HEK293 (cell line): ENCODE data around the gene ZBTB48.

Experiments used
- ATF2 ChIP-seq: fragments of 450-650 bp; formaldehyde crosslinking; IDR thresholded peaks from 2 replicates; pipeline ENCODE4 v1.5.1; 2016; ENCODE audit warnings: missing biosample characterization, missing genetic modification characterization, low read depth
- TRIM28 ChIP-seq: IDR thresholded peaks from 2 replicates; pipeline ENCODE4 v1.6.1; 2011; ENCODE audit warnings: low read length, control low read depth, borderline replicate concordance
- ZBTB11 ChIP-seq: fragments of 450-650 bp; formaldehyde crosslinking; conservative IDR thresholded peaks from 2 replicates; pipeline ENCODE4 v1.5.1; 2016; ENCODE audit warnings: low read depth, missing biosample characterization, missing genetic modification characterization
- ZFP37 ChIP-seq: fragments of 450-650 bp; formaldehyde crosslinking; IDR thresholded peaks from 2 replicates; pipeline ENCODE4 v1.5.1; 2016; ENCODE audit warnings: missing biosample characterization, missing genetic modification characterization
- ZNF10 ChIP-seq: fragments of 450-650 bp; formaldehyde crosslinking; IDR thresholded peaks from 2 replicates; pipeline ENCODE4 v1.5.1; 2017; ENCODE audit warnings: missing biosample characterization, missing genetic modification characterization
- ZNF114 ChIP-seq: fragments of 450-650 bp; formaldehyde crosslinking; IDR thresholded peaks from 2 replicates; pipeline ENCODE4 v1.5.0; 2017; ENCODE audit warnings: missing biosample characterization, missing genetic modification characterization
- ZNF140 ChIP-seq: fragments of 450-650 bp; formaldehyde crosslinking; IDR thresholded peaks from 2 replicates; pipeline ENCODE4 v1.5.1; 2016; ENCODE audit warnings: missing biosample characterization, missing genetic modification characterization
- ZNF211 ChIP-seq: fragments of 450-650 bp; formaldehyde crosslinking; IDR thresholded peaks from 2 replicates; pipeline ENCODE4 v1.5.1; 2016; ENCODE audit warnings: low read depth, missing biosample characterization, missing genetic modification characterization
- ZNF214 ChIP-seq: fragments of 450-650 bp; formaldehyde crosslinking; IDR thresholded peaks from 2 replicates; pipeline ENCODE4 v1.5.1; 2017; ENCODE audit warnings: missing biosample characterization, mild to moderate bottlenecking, missing genetic modification characterization, borderline replicate concordance
- ZNF398 ChIP-seq: fragments of 450-650 bp; formaldehyde crosslinking; IDR thresholded peaks from 2 replicates; pipeline ENCODE4 v1.5.1; 2017; ENCODE audit warnings: missing biosample characterization, missing genetic modification characterization
- ZNF404 ChIP-seq: fragments of 450-650 bp; formaldehyde crosslinking; IDR thresholded peaks from 2 replicates; pipeline ENCODE4 v1.5.1; 2017; ENCODE audit warnings: missing biosample characterization, missing genetic modification characterization
- ZNF416 ChIP-seq: fragments of 450-650 bp; formaldehyde crosslinking; IDR thresholded peaks from 2 replicates; pipeline ENCODE4 v1.5.1; 2016; ENCODE audit warnings: missing biosample characterization, missing genetic modification characterization
- ZNF423 ChIP-seq: fragments of 450-650 bp; formaldehyde crosslinking; IDR thresholded peaks from 2 replicates; pipeline ENCODE4 v1.5.1; 2016; ENCODE audit warnings: missing biosample characterization, missing genetic modification characterization
- ZNF48 ChIP-seq: fragments of 450-650 bp; formaldehyde crosslinking; IDR thresholded peaks from 2 replicates; pipeline ENCODE4 v1.5.1; 2016; ENCODE audit warnings: missing biosample characterization, missing genetic modification characterization
- ZNF518A ChIP-seq: fragments of 450-650 bp; formaldehyde crosslinking; conservative IDR thresholded peaks from 2 replicates; pipeline ENCODE4 v1.5.1; 2016; ENCODE audit warnings: low read depth, missing biosample characterization, missing genetic modification characterization
- ZNF521 ChIP-seq: fragments of 450-650 bp; formaldehyde crosslinking; IDR thresholded peaks from 2 replicates; pipeline ENCODE4 v1.5.1; 2017; ENCODE audit warnings: missing biosample characterization, mild to moderate bottlenecking, missing genetic modification characterization
- ZNF610 ChIP-seq: fragments of 450-650 bp; formaldehyde crosslinking; IDR thresholded peaks from 2 replicates; pipeline ENCODE4 v1.5.1; 2016; ENCODE audit warnings: missing biosample characterization, missing genetic modification characterization, borderline replicate concordance
- ZNF629 ChIP-seq: fragments of 450-650 bp; formaldehyde crosslinking; IDR thresholded peaks from 2 replicates; pipeline ENCODE4 v1.5.1; 2017; ENCODE audit warnings: missing biosample characterization, missing genetic modification characterization
- ZNF639 ChIP-seq: fragments of 450-650 bp; formaldehyde crosslinking; IDR thresholded peaks from 2 replicates; pipeline ENCODE4 v1.5.1; 2016; ENCODE audit warnings: missing biosample characterization, missing genetic modification characterization
- ZNF658 ChIP-seq: fragments of 450-650 bp; formaldehyde crosslinking; IDR thresholded peaks from 2 replicates; pipeline ENCODE4; 2016; ENCODE audit warnings: missing biosample characterization, missing genetic modification characterization
- ZNF776 ChIP-seq: fragments of 450-650 bp; formaldehyde crosslinking; IDR thresholded peaks from 2 replicates; pipeline ENCODE4 v1.5.0; 2017; ENCODE audit warnings: missing biosample characterization, missing genetic modification characterization, borderline replicate concordance
- ZSCAN18 ChIP-seq: fragments of 450-650 bp; formaldehyde crosslinking; IDR thresholded peaks from 2 replicates; pipeline ENCODE4 v1.5.1; 2016; ENCODE audit warnings: missing biosample characterization, missing genetic modification characterization
- ZSCAN5A ChIP-seq: fragments of 450-650 bp; formaldehyde crosslinking; IDR thresholded peaks from 2 replicates; pipeline ENCODE4 v1.5.1; 2016; ENCODE audit warnings: missing biosample characterization, missing genetic modification characterization

ZBTB48 gene

GRCh38 chr1:6601923-6602668 is 22.3 kb downstream of the ZBTB48 start (continued):
- TF ChIP-seq ZNF398 (tag by site-specific recombination) (no peak), ZNF658 (tag by site-specific recombination) (no peak), ZNF10 (peak; percentile 60; the same call in 1 of the 2 replicates), ATF2 (tag by site-specific recombination) (no peak), ZNF416 (tag by site-specific recombination) (no peak), ZNF776 (tag by site-specific recombination) (no peak), ZNF114 (tag by site-specific recombination) (no peak), TRIM28 (peak; percentile 51; the same call in 1 of the 2 replicates), ZNF521 (tag by site-specific recombination) (no peak), ZNF639 (tag by site-specific recombination) (no peak), ZNF48 (tag by site-specific recombination) (no peak), ZNF610 (tag by site-specific recombination) (no peak), ZNF423 (tag by site-specific recombination) (no peak), ZNF404 (tag by site-specific recombination) (no peak), ZFP37 (0 out of 2 replicates have a peak, but pooled peaks have one; percentile 22), ZNF518A (tag by site-specific recombination) (no peak), ZNF629 (tag by site-specific recombination) (no peak), ZNF211 (tag by site-specific recombination) (no peak), ZNF140 (tag by site-specific recombination) (no peak), ZSCAN5A (peak; percentile 9; the same call in 1 of the 2 replicates), ZBTB11 (tag by site-specific recombination) (no peak; the same call in none of the 2 replicates), ZSCAN18 (tag by site-specific recombination) (no peak), ZNF214 (tag by site-specific recombination) (no peak)
